Bone marrow (tissue), 2 donors: ENCODE measurements around the gene CTIF.

Experiments
- DNase-seq, 2 donors: peaks; one replicate each; lab custom pipeline; 2025; lab: John Stamatoyannopoulos, UW

CTIF gene

GRCh38 chr18:48901145-48902022 lies 362.6 kb downstream of the CTIF start:
- DNase-seq = no peak

DNA sequence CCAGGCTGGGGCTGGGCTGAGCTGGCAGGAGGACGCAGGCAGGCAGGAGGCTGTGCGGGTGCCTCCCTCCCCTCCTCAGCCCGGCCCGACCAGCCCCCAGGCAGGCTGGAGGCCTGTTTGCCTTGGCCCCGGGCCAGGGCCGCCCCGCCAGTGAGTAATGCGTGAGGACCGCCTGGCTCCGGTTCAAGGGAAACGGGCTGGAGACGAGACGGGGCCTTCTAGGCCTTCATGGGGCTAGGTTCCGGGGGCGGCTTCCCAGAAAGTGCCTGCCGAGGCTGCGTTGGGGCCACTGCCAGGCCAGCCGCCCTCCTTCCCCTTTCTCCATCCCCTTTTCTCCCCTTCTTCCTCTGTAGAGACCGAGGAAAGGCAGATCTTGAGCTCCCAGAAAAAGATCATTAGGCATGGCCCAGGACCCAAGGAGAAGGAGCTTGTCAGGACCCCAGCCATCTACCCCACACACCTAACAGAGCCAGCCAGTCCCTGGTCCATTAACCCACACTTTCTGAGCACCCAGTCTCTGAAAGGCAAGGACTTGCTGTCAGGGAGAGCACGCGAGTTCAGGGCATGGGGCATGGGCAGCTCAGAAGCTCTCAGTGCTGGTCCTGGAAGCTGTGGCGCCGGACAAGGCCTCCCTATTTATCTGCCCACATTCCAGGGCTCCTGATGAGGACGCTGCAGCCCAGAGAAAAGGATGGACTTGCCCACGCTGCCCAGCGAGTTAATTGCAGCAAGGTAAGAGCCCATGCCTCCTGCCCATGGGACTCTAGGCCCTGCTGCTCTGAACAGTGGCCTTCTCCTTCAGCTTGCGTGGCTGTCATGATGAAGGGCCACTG lies 363.4 kb downstream of the CTIF start:
- DNase-seq = peak; percentile 24 to 37

DNA sequence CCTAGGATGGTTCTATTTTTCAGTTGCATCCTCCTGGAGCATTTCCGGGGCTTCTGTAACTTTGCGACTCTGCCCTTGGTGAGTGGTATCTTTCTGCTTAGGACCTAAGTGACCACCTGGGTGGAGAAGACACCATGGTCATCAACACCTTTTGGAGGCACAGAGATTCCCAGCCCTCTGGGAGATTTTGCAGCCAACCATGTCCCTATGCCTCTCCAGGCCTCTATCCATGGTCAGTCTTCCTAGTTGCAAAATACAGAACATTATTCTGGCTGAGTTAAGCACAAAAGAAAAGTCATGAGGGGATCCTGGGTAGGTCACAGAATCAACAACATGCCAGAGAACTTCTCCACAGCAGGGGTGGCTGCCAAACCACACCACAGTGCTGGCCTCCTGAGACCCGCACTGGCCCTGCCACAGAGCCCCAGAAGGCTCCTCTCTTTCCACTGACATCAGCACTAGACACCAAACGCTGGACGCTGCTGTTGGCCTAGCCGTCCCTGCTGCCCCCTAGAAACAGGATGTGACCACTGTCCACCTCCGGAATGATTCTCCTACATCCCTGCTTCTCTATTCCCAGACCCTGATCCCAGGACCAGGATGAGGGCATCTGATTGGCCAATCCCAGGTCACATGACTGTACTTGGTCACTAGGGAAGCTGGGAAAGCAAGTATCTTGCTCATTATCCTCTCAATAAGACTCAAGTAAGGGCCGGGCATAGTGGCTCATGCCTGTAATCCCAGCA lies 364.2 kb downstream of the CTIF start:
- DNase-seq = no peak

GRCh38 chr18:48904091-48904490 lies 365.3 kb downstream of the CTIF start:
- DNase-seq = no peak

DNA sequence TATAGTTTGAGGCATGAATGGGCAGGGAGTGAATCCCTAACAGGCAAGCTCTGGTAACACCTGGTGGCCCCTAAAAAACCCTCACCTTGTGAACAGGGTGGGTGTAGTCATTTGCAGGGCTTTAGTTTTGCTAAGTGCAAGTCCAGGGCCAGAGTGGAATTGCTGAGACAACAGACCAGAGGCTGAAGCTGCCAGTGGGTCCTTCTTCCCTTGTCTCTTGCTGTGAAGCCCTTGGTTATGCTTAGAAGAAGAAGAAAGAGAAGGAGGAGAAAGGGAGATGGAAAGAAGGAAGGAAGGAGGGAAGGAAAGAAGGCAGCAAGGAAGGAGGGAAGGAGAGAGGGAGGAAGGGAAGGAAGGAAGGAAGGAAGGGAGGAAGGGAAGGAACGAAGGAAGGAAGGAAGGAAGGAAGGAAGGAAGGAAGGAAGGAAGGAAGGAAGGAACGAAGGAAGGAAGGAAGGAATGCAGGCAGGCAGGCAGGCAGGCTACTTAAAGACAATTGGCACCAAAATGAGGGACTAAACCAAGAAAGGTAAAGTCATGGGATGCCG lies 366.1 kb downstream of the CTIF start:
- no peak for DNase-seq

DNA sequence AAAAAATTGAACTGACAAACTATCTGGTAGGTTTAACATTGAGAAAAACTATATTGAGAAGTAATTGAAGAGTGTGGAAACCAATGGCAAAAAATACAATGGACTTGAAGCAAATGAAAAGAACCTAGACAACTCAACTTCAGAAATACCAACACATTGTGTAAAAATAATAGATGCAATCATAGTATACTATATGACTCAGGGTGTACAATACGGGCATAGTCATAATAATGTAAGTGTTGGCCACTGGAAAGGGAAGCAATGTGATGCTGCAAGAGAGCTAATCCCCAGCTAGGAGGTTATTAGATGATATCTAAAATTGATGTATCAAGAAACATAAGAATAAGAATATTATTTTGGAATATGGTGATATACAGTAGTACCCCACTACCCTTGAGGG lies 366.7 kb downstream of the CTIF start:
- no peak for DNase-seq

- DNase-seq = no peak
Observed at GRCh38 chr18:48908916-48909315, 370.1 kb downstream of the CTIF start.

GRCh38 chr18:48909721-48910120 lies 370.9 kb downstream of the CTIF start:
- DNase-seq = no peak

- no peak for DNase-seq
Observed at GRCh38 chr18:48910972-48911545, 372.2 kb downstream of the CTIF start.
